ENCODE results near the gene DAGLA.

GRCh38 chr11:61682906-61683675 lies 2.9 kb downstream of the DAGLA start:
- TF ChIP-seq CTCF (IDR thresholded peaks at IDR 0.05; ENCODE audit: poor library complexity) (no peak), EZH2 (IDR thresholded peaks at IDR 0.05; ENCODE audit: borderline replicate concordance) (no peak), EZH2phosphoT487 (IDR thresholded peaks at IDR 0.05; ENCODE audit: low read depth, severe bottlenecking, unreplicated experiment) (no peak)

Data from hepatocyte (in vitro differentiated cells).